K562 (cell line): ENCODE measurements around the gene PMPCA. TPM values are rescaled to one million over a fixed set of nuclear protein-coding genes. Genes with fewer than 3 reads are reported as not detected.

ENCODE experiments used
- ARNT ChIP-seq, 2 experiments: fragments of 450-650 bp; IDR thresholded peaks; 2 replicates each; pipeline ENCODE4 v1.6.1; 2016; ENCODE audit warnings: mild to moderate bottlenecking in 1 of 2
- DEAF1 ChIP-seq: fragments of 450-650 bp; formaldehyde crosslinking; IDR thresholded peaks from 2 replicates; pipeline ENCODE4 v1.4.0; 2020; ENCODE audit warnings: mild to moderate bottlenecking, moderate library complexity
- DMBX1 ChIP-seq: fragments of 250-450 bp; sonication (Bioruptor Pico); IDR thresholded peaks from 2 replicates; pipeline ENCODE4 v1.8.0; 2022; ENCODE audit warnings: inconsistent platforms, mild to moderate bottlenecking, moderate library complexity, borderline replicate concordance
- EP400 ChIP-seq: fragments of 450-650 bp; IDR thresholded peaks from 2 replicates; pipeline ENCODE4 v1.6.1; 2017; ENCODE audit warnings: antibody characterized with exemption, mild to moderate bottlenecking, moderate library complexity
- FOXK2 ChIP-seq, 2 experiments: fragments of 450-650 bp; IDR thresholded peaks in 1 of 2; conservative IDR thresholded peaks in 1 of 2; 2 replicates each; pipeline ENCODE4 v1.6.1; 2016; ENCODE audit warnings: low read depth in 2 of 2, mild to moderate bottlenecking in 1 of 2
- GABPA ChIP-seq: fragments of 200-800 bp; sonication (Bioruptor generic); conservative IDR thresholded peaks from 2 replicates; pipeline ENCODE4 v1.6.1; 2016; ENCODE audit warnings: low read depth, missing genetic modification characterization, missing compliant biosample characterization
- IRF1 ChIP-seq: sonication (generic); formaldehyde crosslinking; IDR thresholded peaks from 2 replicates; pipeline ENCODE4 v1.8.0; 2022; ENCODE audit warnings: missing genetic modification reagents, mild to moderate bottlenecking, borderline replicate concordance
- MBD2 ChIP-seq: sonication (generic); IDR thresholded peaks from 2 replicates; pipeline ENCODE4 v1.6.1; 2016; ENCODE audit warnings: low read depth, borderline replicate concordance
- MTA1 ChIP-seq: fragments of 450-650 bp; IDR thresholded peaks from 2 replicates; pipeline ENCODE4 v1.6.1; 2017; ENCODE audit warnings: borderline replicate concordance
- NBN ChIP-seq: fragments of 450-650 bp; IDR thresholded peaks from 2 replicates; pipeline ENCODE4 v1.6.1; 2016; ENCODE audit warnings: low read depth, mild to moderate bottlenecking
- RB1 ChIP-seq: fragments of 450-650 bp; IDR thresholded peaks from 2 replicates; pipeline ENCODE4 v1.6.1; 2017; ENCODE audit warnings: low read depth, mild to moderate bottlenecking
- RFX5 ChIP-seq: IDR thresholded peaks from 2 replicates; pipeline ENCODE4 v1.6.1; 2011; ENCODE audit warnings: low read depth, mild to moderate bottlenecking, improper control_type of control experiment, low read length
- SMAD4 ChIP-seq: fragments of 250-450 bp; sonication (Bioruptor Pico); conservative IDR thresholded peaks from 2 replicates; pipeline ENCODE4 v1.8.0; 2021; ENCODE audit warnings: inconsistent platforms, mild to moderate bottlenecking, moderate library complexity
- SMARCC2 ChIP-seq: fragments of 450-650 bp; IDR thresholded peaks from 2 replicates; pipeline ENCODE4 v1.6.1; 2017; ENCODE audit warnings: antibody characterized with exemption, moderate library complexity, mild to moderate bottlenecking, low read depth
- TGIF2 ChIP-seq: sonication (generic); formaldehyde crosslinking; IDR thresholded peaks from 2 replicates; pipeline ENCODE4 v1.8.1; 2022; ENCODE audit warnings: mild to moderate bottlenecking, missing genetic modification reagents, moderate library complexity
- ZNF121 ChIP-seq: sonication (generic); formaldehyde crosslinking; conservative IDR thresholded peaks from 2 replicates; pipeline ENCODE4 v1.8.0; 2022; ENCODE audit warnings: missing genetic modification reagents
- ZNF282 ChIP-seq: sonication (generic); formaldehyde crosslinking; IDR thresholded peaks from 2 replicates; pipeline ENCODE4 v1.8.1; 2023; ENCODE audit warnings: missing genetic modification reagents
- ZNF445 ChIP-seq: fragments of 250-450 bp; sonication (Bioruptor Pico); IDR thresholded peaks from 2 replicates; pipeline ENCODE4 v1.4.0; 2020; ENCODE audit warnings: low read depth, mild to moderate bottlenecking, moderate library complexity
- polyA plus RNA-seq, 8 experiments: library from polyadenylated mRNA; depleted of rRNA in 4 of 8; stranded (reverse) in 5 of 8; unstranded in 3 of 8; fragments of >200 nt; fragmentation: Nextera tagmentation in 2 of 8; fragmentation: Illumina TruSeq in 1 of 8; extraction: Ambion mirVana in 2 of 8; extraction: Trizol in 1 of 8; gene quantifications; 2 replicates each; pipeline versions ENCODE4 v1.2.1 to v1.2.3, GENCODE V29; 2011 to 2014; ENCODE audit warnings: inconsistent platforms in 1 of 8, missing spikeins in 1 of 8
- total RNA-seq, 7 experiments: library from RNA; depleted of rRNA in 6 of 7; stranded (reverse); fragments of >200 nt in 6 of 7; fragmentation: Illumina TruSeq in 2 of 7; extraction: Trizol in 2 of 7; gene quantifications; 2 replicates each; pipeline versions ENCODE4 v1.2.1 to v1.2.3, GENCODE V29; 2011 to 2021; ENCODE audit warnings: low replicate concordance in 1 of 7
- TF ChIP-seq, protein P1 (sequence below): IDR thresholded peaks from 3 replicates; pipeline ENCODE4 v1.6.1; 2011; ENCODE audit warnings: borderline replicate concordance, mild to moderate bottlenecking; ENCODE audit not compliant: insufficient read length, insufficient read depth
- TF ChIP-seq, protein P2 (sequence below), 3 experiments: fragments of 200-800 bp in 1 of 3; fragments of 250-450 bp in 1 of 3; fragments of 450-650 bp in 1 of 3; sonication (Bioruptor Pico) in 1 of 3; sonication (Bioruptor generic) in 1 of 3; formaldehyde crosslinking in 1 of 3; IDR thresholded peaks; 2 replicates each; pipeline versions ENCODE4 v1.6.1 to v1.8.0; 2016 to 2022; ENCODE audit warnings: mild to moderate bottlenecking in 2 of 3, missing genetic modification characterization in 2 of 3, missing compliant biosample characterization in 1 of 3, moderate library complexity in 1 of 3

PMPCA gene
- total and polyA plus RNA-seq, 9 of the 15 experiments (the other 6 are each of a cell fraction or from before 2014, with no cell fraction given): 23.9 to 143 (median 86.6) TPM

GRCh38 chr9:136372561-136373299, 37.7 kb upstream of the PMPCA start (continued):
- TF ChIP-seq ARNT (IDR thresholded peaks at IDR 0.05) (no peak), SMARCC2 (no peak), EP400 (peak; percentile 92), FOXK2 (conservative IDR thresholded peaks at IDR 0.05 in 1 of 2, IDR thresholded peaks at IDR 0.05 in 1 of 2; ENCODE audit: low read depth in 2 of 2) (0 out of 4 replicates have a peak, but pooled peaks of 1 of the 2 experiments have one; percentile 38), GABPA (tag) (0 out of 2 replicates have a peak, but pooled peaks have one; percentile 25), DEAF1 (CRISPR knock-in tag) (no peak), DMBX1 (CRISPR knock-in tag) (peak; percentile 26; the same call in 1 of the 2 replicates), RB1 (0 out of 2 replicates have a peak, but pooled peaks have one; percentile 5), MBD2 (no peak), ZNF282 (CRISPR knock-in tag) (no peak), SMAD4 (CRISPR knock-in tag) (peak; percentile 48), MTA1 (peak; percentile 38; the same call in 1 of the 2 replicates), ZNF445 (no peak), NBN (no peak), TGIF2 (CRISPR knock-in tag) (peak; percentile 58; the same call in 1 of the 2 replicates), ZNF121 (peak; percentile 98), RFX5 (no peak), IRF1 (CRISPR knock-in tag) (peak; percentile 64; the same call in 1 of the 2 replicates)
- TF ChIP-seq, protein P1, sequence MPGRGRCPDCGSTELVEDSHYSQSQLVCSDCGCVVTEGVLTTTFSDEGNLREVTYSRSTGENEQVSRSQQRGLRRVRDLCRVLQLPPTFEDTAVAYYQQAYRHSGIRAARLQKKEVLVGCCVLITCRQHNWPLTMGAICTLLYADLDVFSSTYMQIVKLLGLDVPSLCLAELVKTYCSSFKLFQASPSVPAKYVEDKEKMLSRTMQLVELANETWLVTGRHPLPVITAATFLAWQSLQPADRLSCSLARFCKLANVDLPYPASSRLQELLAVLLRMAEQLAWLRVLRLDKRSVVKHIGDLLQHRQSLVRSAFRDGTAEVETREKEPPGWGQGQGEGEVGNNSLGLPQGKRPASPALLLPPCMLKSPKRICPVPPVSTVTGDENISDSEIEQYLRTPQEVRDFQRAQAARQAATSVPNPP: no peak
- TF ChIP-seq, protein P2, sequence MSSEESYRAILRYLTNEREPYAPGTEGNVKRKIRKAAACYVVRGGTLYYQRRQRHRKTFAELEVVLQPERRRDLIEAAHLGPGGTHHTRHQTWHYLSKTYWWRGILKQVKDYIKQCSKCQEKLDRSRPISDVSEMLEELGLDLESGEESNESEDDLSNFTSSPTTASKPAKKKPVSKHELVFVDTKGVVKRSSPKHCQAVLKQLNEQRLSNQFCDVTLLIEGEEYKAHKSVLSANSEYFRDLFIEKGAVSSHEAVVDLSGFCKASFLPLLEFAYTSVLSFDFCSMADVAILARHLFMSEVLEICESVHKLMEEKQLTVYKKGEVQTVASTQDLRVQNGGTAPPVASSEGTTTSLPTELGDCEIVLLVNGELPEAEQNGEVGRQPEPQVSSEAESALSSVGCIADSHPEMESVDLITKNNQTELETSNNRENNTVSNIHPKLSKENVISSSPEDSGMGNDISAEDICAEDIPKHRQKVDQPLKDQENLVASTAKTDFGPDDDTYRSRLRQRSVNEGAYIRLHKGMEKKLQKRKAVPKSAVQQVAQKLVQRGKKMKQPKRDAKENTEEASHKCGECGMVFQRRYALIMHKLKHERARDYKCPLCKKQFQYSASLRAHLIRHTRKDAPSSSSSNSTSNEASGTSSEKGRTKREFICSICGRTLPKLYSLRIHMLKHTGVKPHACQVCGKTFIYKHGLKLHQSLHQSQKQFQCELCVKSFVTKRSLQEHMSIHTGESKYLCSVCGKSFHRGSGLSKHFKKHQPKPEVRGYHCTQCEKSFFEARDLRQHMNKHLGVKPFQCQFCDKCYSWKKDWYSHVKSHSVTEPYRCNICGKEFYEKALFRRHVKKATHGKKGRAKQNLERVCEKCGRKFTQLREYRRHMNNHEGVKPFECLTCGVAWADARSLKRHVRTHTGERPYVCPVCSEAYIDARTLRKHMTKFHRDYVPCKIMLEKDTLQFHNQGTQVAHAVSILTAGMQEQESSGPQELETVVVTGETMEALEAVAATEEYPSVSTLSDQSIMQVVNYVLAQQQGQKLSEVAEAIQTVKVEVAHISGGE (CRISPR knock-in tag; IDR thresholded peaks at IDR 0.05): peak in 1 of 3 experiments; percentile 26; a peak in 2 of 6 replicates
